SK-N-SH treated with all-trans-retinoic acid at 6 μM for 48 hours (cell line): ENCODE data around the gene ADPRHL1.

Source experiments
- CREB5 ChIP-seq: fragments of 250-450 bp; sonication (Bioruptor Pico); IDR thresholded peaks from 2 replicates; pipeline ENCODE4 v1.5.1; 2020; ENCODE audit warnings: low read depth, mild to moderate bottlenecking, moderate library complexity
- RARB ChIP-seq: fragments of 250-450 bp; sonication (Bioruptor Pico); IDR thresholded peaks from 2 replicates; pipeline ENCODE4 v1.8.0; 2021; ENCODE audit warnings: mild to moderate bottlenecking, moderate library complexity
- ZFP3 ChIP-seq: fragments of 250-450 bp; sonication (Bioruptor Pico); IDR thresholded peaks from 2 replicates; pipeline ENCODE4 v1.5.0; 2020; ENCODE audit warnings: mild to moderate bottlenecking, moderate library complexity

- TF ChIP-seq RARB (CRISPR knock-in tag) (no peak), CREB5 (CRISPR knock-in tag) (no peak), ZFP3 (CRISPR knock-in tag) (no peak)
Measured at GRCh38 chr13:113361406-113361805, 91.9 kb downstream of the ADPRHL1 start.
